ENCODE results near the gene SPO11.

DNA sequence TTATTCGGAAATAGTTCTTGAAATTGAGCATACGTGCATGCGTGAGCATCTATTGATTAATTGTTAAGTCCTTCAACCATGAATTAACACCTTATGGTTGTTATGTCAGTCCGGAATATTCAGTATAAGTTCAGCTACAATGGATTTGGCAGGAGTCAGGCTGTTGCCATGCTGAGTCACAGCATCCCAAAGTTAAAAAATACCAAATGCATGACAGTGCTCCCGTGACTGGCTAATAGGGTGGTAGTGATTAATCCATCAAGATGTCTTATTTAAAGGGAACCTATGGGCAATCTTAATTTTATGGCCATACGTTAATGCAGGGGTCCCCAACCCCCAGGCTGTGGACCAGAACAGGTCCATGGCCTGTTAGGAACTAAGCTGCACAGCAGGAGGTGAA lies 31.9 kb downstream of the SPO11 start:
- TF ChIP-seq, protein P1, sequence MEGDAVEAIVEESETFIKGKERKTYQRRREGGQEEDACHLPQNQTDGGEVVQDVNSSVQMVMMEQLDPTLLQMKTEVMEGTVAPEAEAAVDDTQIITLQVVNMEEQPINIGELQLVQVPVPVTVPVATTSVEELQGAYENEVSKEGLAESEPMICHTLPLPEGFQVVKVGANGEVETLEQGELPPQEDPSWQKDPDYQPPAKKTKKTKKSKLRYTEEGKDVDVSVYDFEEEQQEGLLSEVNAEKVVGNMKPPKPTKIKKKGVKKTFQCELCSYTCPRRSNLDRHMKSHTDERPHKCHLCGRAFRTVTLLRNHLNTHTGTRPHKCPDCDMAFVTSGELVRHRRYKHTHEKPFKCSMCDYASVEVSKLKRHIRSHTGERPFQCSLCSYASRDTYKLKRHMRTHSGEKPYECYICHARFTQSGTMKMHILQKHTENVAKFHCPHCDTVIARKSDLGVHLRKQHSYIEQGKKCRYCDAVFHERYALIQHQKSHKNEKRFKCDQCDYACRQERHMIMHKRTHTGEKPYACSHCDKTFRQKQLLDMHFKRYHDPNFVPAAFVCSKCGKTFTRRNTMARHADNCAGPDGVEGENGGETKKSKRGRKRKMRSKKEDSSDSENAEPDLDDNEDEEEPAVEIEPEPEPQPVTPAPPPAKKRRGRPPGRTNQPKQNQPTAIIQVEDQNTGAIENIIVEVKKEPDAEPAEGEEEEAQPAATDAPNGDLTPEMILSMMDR (conservative IDR thresholded peaks at IDR 0.05; ENCODE audit: low read length): no peak
- TF ChIP-seq EZH2phosphoT487 (IDR thresholded peaks at IDR 0.05; ENCODE audit: borderline replicate concordance): no peak

Data from Loucy (cell line).